ENCODE results near the gene TUBD1.
"Not testable (repeated sequence)": the region's sequence is repeated elsewhere in the genome, so short reads cannot be mapped to it uniquely, and the experiment has no call there.

TUBD1 gene

GRCh38 chr17:59874376-59874775, 18.4 kb downstream of the TUBD1 start:
- DNase-seq (ENCODE audit: low read depth in 3 of 3), result no peak

- DNase-seq (ENCODE audit: low read depth in 3 of 3), result not testable (repeated sequence)
Observed at GRCh38 chr17:59873414-59873813, 19.3 kb downstream of the TUBD1 start.

DNA sequence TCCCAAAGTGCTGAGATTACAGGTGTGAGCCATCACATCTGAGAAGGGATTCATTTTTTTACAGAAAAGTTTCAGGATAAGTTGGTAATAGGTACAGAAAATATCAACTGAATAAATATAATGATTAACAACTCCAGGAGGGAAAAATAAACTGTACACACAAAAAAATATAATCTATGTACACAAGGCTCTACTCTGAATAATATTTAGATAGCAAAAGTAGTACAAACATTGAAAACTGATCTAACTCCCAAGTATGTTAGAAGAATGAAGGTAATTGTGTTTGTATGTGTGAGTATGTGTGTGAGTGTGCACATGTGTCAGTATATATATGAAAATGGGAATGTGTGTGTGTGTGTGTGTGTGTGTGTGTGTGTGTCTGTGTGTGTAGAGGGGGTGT, 20.4 kb downstream of the TUBD1 start:
- DNase-seq (ENCODE audit: low read depth in 3 of 3), result no peak

DNA sequence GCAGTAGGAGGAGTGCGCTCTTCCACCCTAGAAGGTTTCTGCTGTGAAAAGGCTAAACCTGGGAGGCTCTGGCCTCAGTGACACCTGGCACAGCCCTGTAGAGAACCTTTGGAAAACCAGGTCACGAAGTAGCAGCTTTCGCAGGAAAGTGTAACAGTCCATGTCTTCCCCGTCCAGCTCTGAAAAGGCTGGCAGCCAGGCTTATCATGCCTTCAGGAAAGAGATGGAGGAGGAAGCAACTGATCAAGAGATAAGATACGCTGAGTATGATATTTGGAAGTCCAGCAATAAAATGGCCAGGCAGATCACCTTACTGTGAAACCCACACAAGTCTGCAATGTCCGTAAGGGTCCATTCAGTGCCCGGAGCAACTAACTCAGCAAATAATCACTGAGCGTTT, 22.3 kb downstream of the TUBD1 start:
- DNase-seq (ENCODE audit: low read depth in 3 of 3), result no peak

GRCh38 chr17:59869941-59870218, 22.9 kb downstream of the TUBD1 start:
- DNase-seq (ENCODE audit: low read depth in 3 of 3), result no peak

GRCh38 chr17:59863616-59864015, 29.1 kb downstream of the TUBD1 start:
- no peak for DNase-seq (ENCODE audit: low read depth in 3 of 3)

GRCh38 chr17:59859444-59860025, 33.2 kb downstream of the TUBD1 start:
- no peak for DNase-seq (ENCODE audit: low read depth in 3 of 3)

DNA sequence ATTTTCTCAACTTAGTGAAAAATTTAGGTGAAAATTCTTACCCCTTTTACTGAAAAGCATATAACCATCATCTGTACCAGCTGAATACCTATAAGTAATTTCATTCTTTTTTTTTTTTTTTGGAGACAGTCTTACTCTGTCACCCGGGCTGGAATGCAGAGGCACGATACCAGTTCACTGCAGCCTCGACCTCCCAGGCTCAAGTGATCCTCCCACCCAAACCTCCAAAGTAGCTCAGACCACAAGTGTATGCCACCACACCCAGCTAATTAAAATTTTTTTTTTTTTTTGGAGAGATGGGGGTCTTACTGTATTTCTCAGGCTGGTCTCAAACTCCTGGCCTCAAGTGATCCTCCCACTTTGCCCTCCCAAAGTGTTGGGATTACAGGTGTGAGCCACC, 33.8 kb downstream of the TUBD1 start:
- no peak for DNase-seq (ENCODE audit: low read depth in 3 of 3)

GRCh38 chr17:59858167-59858816, 34.5 kb downstream of the TUBD1 start:
- no peak for DNase-seq (ENCODE audit: low read depth in 3 of 3)

DNA sequence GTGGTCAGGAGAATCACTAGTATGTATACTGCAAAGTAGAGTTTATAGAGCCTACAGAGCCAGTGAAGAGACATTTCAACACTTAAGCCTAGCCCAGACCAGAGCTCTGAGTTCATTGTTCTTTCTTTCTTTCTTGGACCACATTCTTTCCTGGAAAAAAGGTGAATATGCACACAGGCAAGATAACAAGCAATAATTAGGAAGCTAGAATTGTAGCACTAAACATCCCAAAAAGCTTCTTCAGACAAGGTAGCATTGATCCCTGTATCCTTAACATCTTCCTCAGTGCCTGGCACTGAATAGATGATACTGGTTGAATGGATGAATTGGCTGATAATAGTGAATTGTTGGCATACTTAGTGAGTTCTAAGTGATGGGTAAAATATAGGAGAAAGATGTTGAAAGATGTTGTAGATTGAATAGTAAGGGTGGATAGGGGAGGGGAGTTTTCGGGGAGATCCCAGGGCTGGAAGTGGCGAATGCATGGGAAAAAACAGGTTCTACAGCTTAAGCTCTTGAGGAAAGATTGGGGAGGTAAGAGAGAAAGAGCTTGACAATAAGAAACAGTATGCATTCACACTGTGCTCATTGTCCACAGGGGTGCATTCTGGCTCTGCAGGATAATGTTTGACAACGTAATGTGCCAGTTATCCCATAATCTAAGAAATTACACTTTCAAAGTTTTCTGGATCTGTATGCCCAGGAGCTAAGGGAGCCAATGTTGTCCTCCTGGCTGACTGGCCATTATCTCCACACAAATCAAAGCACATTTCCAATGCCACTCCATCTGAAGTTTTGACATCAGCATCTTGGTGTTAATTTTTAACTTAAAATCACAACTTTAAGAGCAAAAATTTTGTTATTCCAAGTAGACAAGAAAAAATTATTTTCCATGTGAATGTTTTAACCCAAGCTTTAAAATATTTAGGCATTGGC, 35.6 kb downstream of the TUBD1 start:
- DNase-seq (ENCODE audit: low read depth in 3 of 3), result no peak

GRCh38 chr17:59853919-59854729, 38.6 kb downstream of the TUBD1 start:
- not testable (repeated sequence) for DNase-seq (ENCODE audit: low read depth in 3 of 3)

- DNase-seq (ENCODE audit: low read depth in 3 of 3), result no peak
Observed at GRCh38 chr17:59853168-59853918, 39.4 kb downstream of the TUBD1 start.

DNA sequence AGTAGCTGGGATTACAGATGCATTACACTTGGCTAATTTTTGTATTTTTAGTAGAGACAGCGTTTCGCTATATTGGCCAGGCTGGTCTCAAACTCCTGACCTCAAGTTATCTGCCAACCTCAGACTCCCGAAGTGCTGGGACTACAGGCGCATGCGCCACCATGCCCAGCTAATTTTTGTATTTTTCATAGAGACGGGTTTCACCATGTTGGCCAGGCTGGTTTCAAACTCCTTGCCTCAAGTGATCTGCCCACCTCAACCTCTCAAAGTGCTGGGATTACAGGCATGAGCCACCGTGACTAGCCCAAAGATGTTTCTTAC, 39.9 kb downstream of the TUBD1 start:
- DNase-seq (ENCODE audit: low read depth in 3 of 3), result not testable (repeated sequence)

DNA sequence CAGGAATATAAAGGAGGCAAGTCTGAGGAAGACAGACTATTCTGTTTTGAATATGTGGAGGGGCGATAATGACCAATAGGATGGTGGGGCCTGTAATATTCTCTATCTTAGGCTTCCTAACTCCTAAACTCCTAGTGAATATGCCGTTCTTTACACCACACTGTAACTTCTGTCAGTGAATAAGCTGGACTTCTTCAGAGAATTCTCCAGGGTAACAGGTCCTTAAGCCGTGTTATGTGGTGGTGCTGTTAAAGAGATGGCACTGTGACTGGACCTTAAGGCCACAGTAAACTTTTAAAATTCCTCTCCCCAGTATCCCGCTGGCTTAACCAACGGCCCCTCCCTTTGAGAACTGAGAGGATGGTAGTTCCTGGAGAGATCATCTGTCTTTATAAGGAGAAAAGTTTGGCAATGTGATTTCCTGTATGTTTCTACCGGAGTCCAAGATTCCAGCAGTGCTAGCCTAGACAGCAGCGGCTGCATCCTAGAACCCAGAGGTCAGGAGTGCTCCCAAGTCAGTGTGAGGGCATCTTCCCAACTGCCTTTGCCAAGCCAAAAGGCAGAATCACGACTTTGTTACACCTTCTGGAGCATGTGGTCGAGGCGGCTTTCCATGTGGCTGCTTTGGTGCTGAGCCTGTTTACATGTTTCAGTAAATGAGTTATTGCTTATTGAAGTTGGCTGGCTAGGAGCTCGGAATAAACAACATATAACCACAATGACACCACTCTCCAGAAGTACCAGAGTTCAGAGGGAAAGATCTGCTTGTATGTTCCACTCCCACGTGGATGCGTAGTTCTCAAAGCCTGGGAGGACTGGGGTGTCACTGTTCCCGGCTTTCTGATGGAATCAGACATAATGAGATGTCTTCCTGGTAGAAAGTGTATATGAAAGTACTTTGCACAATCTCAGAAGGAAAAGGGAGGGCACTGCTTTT, 41.0 kb downstream of the TUBD1 start:
- no peak for DNase-seq (ENCODE audit: low read depth in 3 of 3)

DNA sequence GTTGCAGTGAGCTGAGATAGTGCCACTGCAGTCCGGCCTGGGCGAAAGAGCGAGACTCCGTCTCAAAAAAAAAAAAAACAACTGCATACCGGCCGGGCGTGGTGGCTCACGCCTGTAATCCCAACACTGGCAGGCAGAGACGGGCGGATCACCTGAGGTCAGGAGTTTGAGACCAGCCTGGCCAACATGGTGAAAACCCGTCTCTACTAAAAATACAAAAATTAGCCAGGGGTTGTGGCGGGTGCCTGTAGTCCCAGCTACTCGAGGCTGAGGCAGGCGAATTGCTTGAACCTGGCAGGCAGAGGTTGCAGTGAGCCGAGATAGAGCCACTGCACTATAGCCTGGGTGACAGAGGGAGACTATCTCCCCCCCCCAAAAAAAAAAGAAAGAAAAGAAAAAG, 42.4 kb downstream of the TUBD1 start:
- not testable (repeated sequence) for DNase-seq (ENCODE audit: low read depth in 3 of 3)

GRCh38 chr17:59848778-59849177, 44.0 kb downstream of the TUBD1 start:
- DNase-seq (ENCODE audit: low read depth in 3 of 3), result no peak

DNA sequence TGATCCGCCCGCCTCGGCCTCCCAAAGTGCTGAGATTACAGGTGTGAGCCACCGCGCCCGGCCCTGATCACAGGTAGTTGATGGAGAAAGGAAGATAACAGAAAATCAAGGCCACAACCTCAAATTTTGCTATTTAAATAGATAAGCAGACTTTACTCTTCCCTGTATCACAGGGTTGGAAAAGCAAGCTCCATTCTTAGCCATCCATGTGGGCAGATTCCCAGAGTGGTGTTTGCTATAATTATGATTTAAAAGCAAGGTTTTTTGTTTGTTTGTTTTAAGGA, 44.4 kb downstream of the TUBD1 start:
- no peak for DNase-seq (ENCODE audit: low read depth in 3 of 3)

- DNase-seq (ENCODE audit: low read depth in 3 of 3), result no peak
Observed at GRCh38 chr17:59846394-59847165, 46.2 kb downstream of the TUBD1 start.

GRCh38 chr17:59845595-59846393, 46.9 kb downstream of the TUBD1 start:
- DNase-seq (ENCODE audit: low read depth in 3 of 3), result no peak

Data from stimulated activated CD4-positive, alpha-beta T cell treated with anti-CD3 and anti-CD28 coated beads, TNF-alpha, amount 100 ng/mL, for 4 hours (primary cell).